NB4 (cell line): Measurements from ENCODE around the gene SFSWAP.

Experiments
- DNase-seq: peaks from one replicate; pipeline ENCODE4 v3.0.0; 2010; ENCODE audit warnings: low read depth
- H3K4me3 ChIP-seq: one replicate; pipeline ENCODE4 v1.5.1; 2011; ENCODE audit warnings: mild to moderate bottlenecking, low read depth, low read length, moderate library complexity
- MYC ChIP-seq: IDR thresholded peaks from 2 replicates; pipeline ENCODE4 v1.6.1; 2011; ENCODE audit warnings: low read depth, low read length
- POLR2A ChIP-seq: IDR thresholded peaks from 2 replicates; pipeline ENCODE4 v1.6.1; 2011; ENCODE audit warnings: mild to moderate bottlenecking; ENCODE audit not compliant: insufficient read length; ENCODE audit errors: extremely low read depth
- TF ChIP-seq, protein P1 (sequence below): IDR thresholded peaks from 2 replicates; pipeline ENCODE4 v1.6.1; 2011; ENCODE audit warnings: low read depth, low read length
- TF ChIP-seq, protein P2 (sequence below): IDR thresholded peaks from one replicate; pipeline ENCODE4 v1.5.1; 2012; ENCODE audit warnings: low read depth, low read length

SFSWAP gene

DNA sequence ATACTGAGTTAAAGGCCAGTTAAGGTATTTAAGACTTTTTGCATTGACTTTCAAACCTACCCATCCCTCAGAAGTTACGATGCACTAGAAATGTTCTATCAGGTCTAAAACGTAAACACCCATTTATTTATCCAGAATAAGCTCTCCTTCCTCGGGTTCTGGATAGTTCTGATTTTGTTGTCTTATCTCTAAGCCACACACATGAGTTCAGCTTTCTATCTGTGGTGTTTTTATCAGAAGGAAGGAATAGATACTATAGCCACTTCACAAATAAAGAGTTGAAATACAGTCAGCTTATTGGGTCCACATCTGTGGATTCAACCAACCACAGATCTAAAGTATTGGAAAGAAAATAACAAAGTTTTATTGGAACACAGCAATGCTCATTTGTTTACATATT, 5.4 kb downstream of the SFSWAP start:
- DNase-seq = no peak
- H3K4me3 ChIP-seq = no peak overlapping the region
- TF ChIP-seq MYC (no peak), POLR2A (no peak)
- TF ChIP-seq, protein P1, sequence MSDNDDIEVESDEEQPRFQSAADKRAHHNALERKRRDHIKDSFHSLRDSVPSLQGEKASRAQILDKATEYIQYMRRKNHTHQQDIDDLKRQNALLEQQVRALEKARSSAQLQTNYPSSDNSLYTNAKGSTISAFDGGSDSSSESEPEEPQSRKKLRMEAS = no peak
- TF ChIP-seq, protein P2, sequence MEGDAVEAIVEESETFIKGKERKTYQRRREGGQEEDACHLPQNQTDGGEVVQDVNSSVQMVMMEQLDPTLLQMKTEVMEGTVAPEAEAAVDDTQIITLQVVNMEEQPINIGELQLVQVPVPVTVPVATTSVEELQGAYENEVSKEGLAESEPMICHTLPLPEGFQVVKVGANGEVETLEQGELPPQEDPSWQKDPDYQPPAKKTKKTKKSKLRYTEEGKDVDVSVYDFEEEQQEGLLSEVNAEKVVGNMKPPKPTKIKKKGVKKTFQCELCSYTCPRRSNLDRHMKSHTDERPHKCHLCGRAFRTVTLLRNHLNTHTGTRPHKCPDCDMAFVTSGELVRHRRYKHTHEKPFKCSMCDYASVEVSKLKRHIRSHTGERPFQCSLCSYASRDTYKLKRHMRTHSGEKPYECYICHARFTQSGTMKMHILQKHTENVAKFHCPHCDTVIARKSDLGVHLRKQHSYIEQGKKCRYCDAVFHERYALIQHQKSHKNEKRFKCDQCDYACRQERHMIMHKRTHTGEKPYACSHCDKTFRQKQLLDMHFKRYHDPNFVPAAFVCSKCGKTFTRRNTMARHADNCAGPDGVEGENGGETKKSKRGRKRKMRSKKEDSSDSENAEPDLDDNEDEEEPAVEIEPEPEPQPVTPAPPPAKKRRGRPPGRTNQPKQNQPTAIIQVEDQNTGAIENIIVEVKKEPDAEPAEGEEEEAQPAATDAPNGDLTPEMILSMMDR = no peak

DNA sequence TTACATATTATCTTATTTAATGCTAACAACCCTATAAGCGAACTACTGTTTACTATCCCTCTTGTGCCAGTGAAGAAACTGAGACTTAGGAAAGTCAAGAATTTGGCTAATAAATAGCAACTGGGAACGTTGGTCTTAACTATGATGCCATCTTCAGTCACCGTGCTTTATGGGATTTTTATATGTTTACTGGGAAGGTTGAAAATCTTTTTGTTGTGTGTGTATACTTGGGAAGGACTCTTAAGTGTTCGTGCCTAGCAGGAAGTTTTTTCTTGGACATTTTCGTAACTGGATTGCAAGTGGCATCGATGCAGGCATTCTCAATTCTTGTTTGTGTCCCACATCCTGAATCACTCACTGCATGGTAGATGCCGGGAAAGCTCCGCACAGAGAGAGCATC, 9.4 kb downstream of the SFSWAP start:
- TF ChIP-seq, protein P2 = no peak
- TF ChIP-seq MYC (no peak), POLR2A (no peak)
- TF ChIP-seq, protein P1 = no peak
- DNase-seq = no peak
- H3K4me3 ChIP-seq = no peak overlapping the region

DNA sequence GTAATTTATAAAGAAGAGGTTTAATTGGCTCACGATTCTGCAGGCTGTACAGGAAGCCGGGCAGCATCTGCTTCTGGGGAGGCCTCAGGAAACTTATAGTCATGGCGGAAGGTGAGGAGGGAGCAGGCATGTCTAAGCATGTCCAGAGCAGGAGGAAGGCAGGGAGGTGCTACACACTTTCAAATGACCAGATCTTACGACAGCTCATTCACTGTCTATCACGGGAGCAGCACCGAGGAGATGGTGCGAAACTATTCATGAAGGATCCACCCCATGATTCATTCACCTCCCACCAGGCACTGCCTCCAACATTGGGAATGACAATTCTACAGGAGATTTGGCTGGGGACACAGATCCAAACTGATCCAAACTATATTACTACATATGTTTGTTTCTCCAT, 10.0 kb downstream of the SFSWAP start:
- TF ChIP-seq MYC (no peak), POLR2A (no peak)
- TF ChIP-seq, protein P1 = no peak
- TF ChIP-seq, protein P2 = no peak
- H3K4me3 ChIP-seq = no peak overlapping the region
- no peak for DNase-seq

DNA sequence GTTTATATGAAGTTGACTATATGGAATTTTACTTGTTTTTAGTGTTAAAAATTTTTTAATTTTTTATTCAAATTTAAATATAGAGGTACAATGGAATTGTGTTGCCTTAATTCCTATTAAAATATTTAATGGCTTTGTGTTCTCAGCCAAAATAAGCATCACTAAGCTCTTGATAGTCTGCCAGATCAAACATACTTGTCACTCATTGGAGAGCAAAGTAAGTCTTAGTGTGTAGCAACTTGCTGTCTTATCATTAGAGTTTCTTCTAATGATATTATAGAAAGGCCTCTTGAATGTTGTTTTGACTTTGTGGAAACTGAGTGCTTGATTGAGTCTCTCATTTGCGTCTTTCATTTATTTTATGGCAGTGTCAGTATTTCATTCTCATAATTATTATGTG, 10.7 kb downstream of the SFSWAP start:
- no peak for DNase-seq
- TF ChIP-seq, protein P2 = no peak
- TF ChIP-seq, protein P1 = no peak
- TF ChIP-seq MYC (no peak), POLR2A (no peak)
- no peak overlapping the region for H3K4me3 ChIP-seq

DNA sequence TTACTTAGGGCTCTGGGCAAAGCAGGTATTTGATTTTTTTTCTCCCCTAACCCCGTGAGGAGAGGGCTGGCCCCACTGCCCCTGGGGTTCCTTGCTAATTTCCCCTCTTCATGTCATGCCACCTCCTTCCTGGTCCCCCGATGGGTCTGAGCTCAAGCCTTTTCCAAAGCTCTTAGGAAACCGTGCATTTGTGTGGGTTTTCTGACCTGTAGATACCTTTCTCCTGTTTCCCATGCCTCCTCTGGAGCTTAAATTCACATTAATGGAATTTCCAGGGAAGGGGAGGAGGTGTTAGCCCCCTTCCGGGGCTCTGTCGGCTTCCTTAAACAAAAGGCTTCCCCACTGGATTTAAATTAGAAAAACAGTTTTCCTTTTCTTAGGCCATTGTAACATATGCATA, 12.6 kb downstream of the SFSWAP start:
- DNase-seq = no peak
- TF ChIP-seq POLR2A (no peak), MYC (no peak)
- TF ChIP-seq, protein P2 = no peak
- TF ChIP-seq, protein P1 = no peak
- no peak overlapping the region for H3K4me3 ChIP-seq

DNA sequence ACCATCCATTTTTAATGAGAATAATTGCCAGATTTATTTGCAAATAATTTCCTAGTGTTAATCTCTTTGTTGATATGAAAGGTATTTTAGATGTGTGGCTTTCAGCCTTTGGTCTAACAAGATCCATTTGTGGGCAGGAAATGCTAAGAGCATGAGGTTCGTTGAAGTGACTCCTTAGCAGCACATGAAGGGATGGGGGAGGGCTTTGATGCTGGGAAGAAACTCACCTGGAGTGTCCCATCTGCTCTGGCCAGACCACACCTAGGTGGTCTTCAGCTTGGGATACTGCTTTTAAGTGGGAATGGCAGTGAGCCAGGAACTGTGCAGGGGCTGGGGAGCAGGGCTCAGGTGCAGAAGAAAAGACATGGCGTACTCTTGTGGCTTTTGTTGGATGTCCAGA, 13.6 kb downstream of the SFSWAP start:
- TF ChIP-seq, protein P1 = no peak
- TF ChIP-seq POLR2A = no peak
- TF ChIP-seq MYC = no peak
- TF ChIP-seq, protein P2 = no peak

More for the DNA sequence above, 13.6 kb downstream of the SFSWAP start:
- H3K4me3 ChIP-seq = no peak overlapping the region
- no peak for DNase-seq
